Measurements from ENCODE around the gene MICALL2.

MICALL2 gene

DNA sequence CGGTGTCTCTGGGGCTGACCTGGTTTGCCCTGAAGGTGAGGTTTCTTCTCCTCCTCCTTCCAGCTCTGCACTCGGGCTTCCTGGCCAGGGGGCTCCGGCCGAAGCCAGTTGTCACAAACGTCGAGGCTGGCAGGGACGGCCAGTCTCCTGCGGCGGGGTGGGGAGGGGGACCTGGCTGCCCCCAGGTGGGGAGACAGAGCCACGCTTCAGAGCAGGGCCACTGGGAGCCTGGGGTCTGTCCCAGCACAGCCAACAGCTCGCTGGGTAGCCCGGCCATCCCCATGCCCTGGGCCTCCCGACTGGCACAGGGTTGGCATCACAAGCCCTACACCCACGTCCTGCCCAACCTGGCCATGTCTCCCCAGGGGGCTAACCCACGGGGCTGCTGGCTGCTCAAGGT, 20.4 kb downstream of the MICALL2 start:
- no peak for DNase-seq (ENCODE audit: low read depth)
- no peak overlapping the region for H3K4me3 ChIP-seq (ENCODE audit: low read depth, low read length)
- no peak for TF ChIP-seq CTCF (IDR thresholded peaks at IDR 0.05; ENCODE audit: low read depth, low read length, missing control alignments)

DNA sequence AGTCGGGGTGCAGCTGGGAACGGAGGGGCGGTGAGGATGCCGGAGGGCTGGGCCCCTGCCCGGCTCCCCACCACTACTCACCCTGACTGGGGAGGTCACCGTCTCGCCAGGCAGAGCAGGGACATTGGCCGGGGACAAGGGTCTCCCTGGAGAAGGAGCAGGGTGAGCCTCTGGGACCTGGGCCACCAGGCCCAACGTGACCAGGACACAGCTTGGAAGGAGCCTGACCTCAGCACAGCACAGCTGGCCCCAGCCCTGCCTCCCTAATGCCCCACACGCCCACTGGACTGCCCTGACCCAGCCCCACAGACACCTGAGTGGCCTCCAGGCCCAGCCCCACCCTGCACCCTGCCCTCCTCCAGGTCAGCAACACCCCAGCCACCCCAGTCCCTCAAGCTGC, 21.1 kb downstream of the MICALL2 start:
- no peak overlapping the region for H3K4me3 ChIP-seq (ENCODE audit: low read depth, low read length)
- no peak for DNase-seq (ENCODE audit: low read depth)
- TF ChIP-seq CTCF (IDR thresholded peaks at IDR 0.05; ENCODE audit: low read depth, low read length, missing control alignments): no peak

- no peak for DNase-seq (ENCODE audit: low read depth)
- no peak overlapping the region for H3K4me3 ChIP-seq (ENCODE audit: low read depth, low read length)
- TF ChIP-seq CTCF (IDR thresholded peaks at IDR 0.05; ENCODE audit: low read depth, low read length, missing control alignments): no peak
Measured at GRCh38 chr7:1437155-1437880, 22.0 kb downstream of the MICALL2 start.

DNA sequence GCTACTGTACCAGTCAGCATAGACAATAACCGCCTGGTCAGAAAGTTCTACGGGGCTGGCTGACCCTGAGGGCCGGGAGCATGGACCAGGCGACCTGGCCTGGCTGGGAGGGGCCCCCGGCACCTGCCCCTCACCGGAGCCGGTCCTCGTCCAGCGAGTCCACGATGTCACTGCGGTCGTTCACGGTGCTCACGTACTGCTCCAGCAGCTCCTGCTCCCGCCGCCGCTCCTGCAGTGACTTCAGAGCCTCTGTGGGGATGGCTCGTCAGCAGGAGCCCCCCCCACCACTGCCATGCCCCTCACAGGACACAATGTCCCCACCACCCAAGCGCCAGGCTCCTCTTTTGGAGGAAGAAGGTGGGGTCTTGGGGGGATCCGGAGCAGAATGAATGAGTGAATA, 22.7 kb downstream of the MICALL2 start:
- no peak for DNase-seq (ENCODE audit: low read depth)
- TF ChIP-seq CTCF (IDR thresholded peaks at IDR 0.05; ENCODE audit: low read depth, low read length, missing control alignments): no peak
- no peak overlapping the region for H3K4me3 ChIP-seq (ENCODE audit: low read depth, low read length)

DNA sequence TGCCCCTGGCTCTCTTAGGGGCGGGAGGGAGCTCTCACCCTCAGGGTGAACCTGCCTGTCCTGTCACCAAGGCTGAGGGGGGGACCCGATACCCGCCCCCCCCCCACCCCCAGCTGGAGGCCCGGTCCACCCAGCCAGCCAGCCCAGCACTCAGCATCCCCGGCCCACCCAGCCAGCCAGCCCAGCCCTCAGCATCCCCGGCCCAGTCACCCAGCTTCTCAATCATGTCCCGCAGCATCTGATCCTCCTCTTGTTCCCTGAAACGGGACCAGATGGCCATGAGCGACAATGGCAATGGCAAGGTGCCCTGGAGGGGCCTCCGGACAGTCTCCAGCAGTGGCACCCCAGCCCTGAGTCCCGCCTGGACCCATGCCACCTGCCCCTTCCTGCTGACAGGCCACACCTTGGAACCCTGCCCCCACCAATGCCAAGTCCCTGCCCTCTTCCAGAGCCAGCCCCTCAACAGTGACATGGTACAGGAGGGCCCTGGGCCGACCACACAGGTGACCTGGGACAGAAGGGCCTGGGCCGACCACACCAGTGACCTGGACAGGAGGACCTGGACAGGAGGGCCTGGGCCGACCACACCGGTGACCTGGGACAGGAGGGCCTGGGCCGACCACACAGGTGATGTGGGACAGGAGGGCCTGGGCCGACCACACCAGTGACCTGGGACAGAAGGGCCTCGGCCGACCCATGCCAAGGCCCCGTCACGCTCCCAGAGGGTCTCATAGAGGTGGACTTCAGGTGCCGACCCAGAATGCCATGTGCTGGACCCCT, 24.2 kb downstream of the MICALL2 start:
- TF ChIP-seq CTCF (IDR thresholded peaks at IDR 0.05; ENCODE audit: low read depth, low read length, missing control alignments): no peak
- no peak for DNase-seq (ENCODE audit: low read depth)
- no peak overlapping the region for H3K4me3 ChIP-seq (ENCODE audit: low read depth, low read length)

GRCh38 chr7:1434165-1434718, 25.0 kb downstream of the MICALL2 start:
- DNase-seq (ENCODE audit: low read depth): no peak
- no peak for TF ChIP-seq CTCF (IDR thresholded peaks at IDR 0.05; ENCODE audit: low read depth, low read length, missing control alignments)
- H3K4me3 ChIP-seq (ENCODE audit: low read depth, low read length): no peak overlapping the region
